ENCODE data around the gene GRIK1. TPM values are rescaled to one million over a fixed set of nuclear protein-coding genes. Genes with fewer than 3 reads are reported as not detected.

GRIK1 gene
- total and polyA plus RNA-seq, 2 experiments from 2014 or later = not detected

DNA sequence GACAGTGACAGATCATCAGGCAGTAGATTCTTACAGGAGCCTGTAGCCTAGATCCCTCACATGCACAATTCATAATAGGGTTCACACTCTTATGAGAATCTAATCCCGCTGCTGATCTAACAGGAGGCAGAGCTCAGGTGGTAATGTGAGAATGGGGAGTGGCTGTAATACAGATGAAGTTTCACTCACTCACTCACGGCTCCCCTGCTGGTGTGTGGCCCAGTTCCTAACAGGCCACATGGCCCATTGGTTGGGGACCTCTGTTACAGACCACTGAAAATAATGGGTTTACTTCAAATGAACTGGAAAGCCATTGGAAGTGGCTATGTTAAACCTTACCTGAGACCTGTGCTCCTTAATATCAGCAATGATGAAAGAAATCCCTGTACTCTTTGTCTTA, 151.0 kb downstream of the GRIK1 start:
- H3F3A ChIP-seq (ENCODE audit: insufficient read depth) = no peaks in the 10 kb centered on the region
- no peaks in the 10 kb centered on the region for H3K4me1 ChIP-seq (ENCODE audit: insufficient read depth)
- no peaks in the 10 kb centered on the region for H4K20me1 ChIP-seq (ENCODE audit: insufficient read depth)
- no peaks in the 10 kb centered on the region for H3K9me2 ChIP-seq (ENCODE audit: insufficient read depth)
- no peak for DNase-seq
- TF ChIP-seq EZH2phosphoT487 (IDR thresholded peaks at IDR 0.05; ENCODE audit: insufficient read depth, low read depth) = no peak
- TF ChIP-seq EZH2 (IDR thresholded peaks at IDR 0.05; ENCODE audit: insufficient read depth, poor library complexity, severe bottlenecking) = no peak
- no peak overlapping the region for H3K4me2 ChIP-seq (ENCODE audit: unreplicated experiment)
- in situ Hi-C loops (cut with MboI) = no loop called here
- no peak overlapping the region for H2AFZ ChIP-seq
- no peak overlapping the region for H3K9ac ChIP-seq
- WGBS, 2 experiments (ENCODE audit: low coverage in 1 of 2, low lambda C conversion rate in 2 of 2, missing lambda C conversion rate in 2 of 2) = 37 to 42% methylated on average over 2 of the region's 2 CpGs
- H3K36me3 ChIP-seq (ENCODE audit: low read depth) = no peaks in the 10 kb centered on the region
- H3K4me3 ChIP-seq = no peak overlapping the region
- no peaks in the 10 kb centered on the region for H3K27me3 ChIP-seq (replicated peaks; ENCODE audit: insufficient read depth)
- no peaks in the 10 kb centered on the region for H3K79me2 ChIP-seq (ENCODE audit: insufficient read depth)
- no peaks in the 10 kb centered on the region for H3K9me3 ChIP-seq (ENCODE audit: low read depth)
- no peak overlapping the region for H3K27ac ChIP-seq

DNA sequence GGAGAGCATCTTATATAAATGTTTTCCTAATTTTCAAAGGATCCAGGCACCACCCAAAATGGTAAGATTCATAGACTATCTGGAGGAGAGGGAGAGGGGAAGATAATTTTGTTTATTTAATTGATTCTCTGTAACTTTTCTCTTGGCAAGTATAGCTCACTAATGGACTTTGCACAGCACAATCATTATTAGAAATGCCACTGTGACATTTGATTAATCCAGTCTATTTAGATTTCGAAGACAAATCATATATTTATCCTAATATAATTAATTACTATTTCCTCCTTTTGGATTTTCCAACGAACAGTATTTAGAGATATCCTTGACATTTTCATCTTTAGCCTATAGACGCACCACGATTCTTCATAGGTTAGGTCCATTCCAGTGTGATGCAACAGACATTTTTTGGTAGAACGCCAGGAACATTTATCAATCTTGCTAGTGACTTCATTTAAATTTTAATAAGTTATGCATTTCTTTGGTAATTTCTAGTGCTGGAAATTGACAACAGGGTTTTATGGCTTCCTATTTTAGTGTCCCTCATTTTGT, 152.4 kb downstream of the GRIK1 start:
- in situ Hi-C loops (cut with MboI) = no loop called here

DNA sequence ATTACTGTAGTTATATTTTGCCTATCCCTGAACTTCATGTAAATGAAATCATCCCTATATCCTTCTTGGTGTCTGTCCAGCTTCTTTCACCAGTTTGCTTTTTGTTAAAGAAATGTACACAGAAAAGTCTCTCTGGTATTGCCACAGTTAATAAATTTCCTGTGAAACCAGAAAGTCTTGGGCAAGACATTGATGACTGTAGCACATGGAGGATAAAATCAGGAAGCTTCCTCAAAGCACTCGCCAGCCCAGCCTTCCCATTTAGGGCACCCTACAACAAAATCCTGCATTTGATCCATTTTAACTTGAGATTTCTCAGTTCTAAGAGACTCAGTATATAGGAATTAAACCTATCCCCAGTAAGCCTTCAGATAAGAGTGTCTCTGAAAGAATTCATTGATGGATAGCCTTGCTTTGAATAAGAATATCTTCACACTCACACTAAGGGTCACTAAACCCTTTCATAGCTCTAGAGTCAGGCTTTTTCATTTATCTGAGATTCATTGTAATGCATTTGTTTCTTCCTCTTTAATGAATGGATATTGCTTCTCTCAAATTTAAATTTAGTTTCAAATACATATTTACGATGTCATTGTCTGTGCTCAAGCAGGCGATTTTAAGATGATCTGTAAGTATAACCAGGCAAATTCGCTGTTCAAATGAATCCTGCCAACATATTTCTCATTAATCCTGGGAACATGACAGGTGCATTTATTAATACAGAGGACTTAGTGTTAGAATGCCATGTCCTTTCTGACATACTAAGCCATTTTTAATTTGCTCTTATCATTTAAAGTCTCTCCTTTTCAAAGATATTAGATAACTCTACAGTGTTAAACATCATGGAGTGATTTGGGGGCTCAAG, 153.1 kb downstream of the GRIK1 start:
- no peaks in the 10 kb centered on the region for H3K79me2 ChIP-seq (ENCODE audit: insufficient read depth)
- no peak for DNase-seq

More for the DNA sequence above, 152.4 kb downstream of the GRIK1 start:
- Histone ChIP-seq H3K27me3 (replicated peaks; ENCODE audit: insufficient read depth) (no peaks in the 10 kb centered on the region), H3K4me1 (ENCODE audit: insufficient read depth) (no peaks in the 10 kb centered on the region), H2AFZ (no peak overlapping the region), H3K4me2 (ENCODE audit: unreplicated experiment) (no peak overlapping the region), H3K36me3 (ENCODE audit: low read depth) (no peaks in the 10 kb centered on the region), H3K9ac (no peak overlapping the region), H3F3A (ENCODE audit: insufficient read depth) (no peaks in the 10 kb centered on the region), H3K79me2 (ENCODE audit: insufficient read depth) (no peaks in the 10 kb centered on the region), H4K20me1 (ENCODE audit: insufficient read depth) (no peaks in the 10 kb centered on the region), H3K9me3 (ENCODE audit: low read depth) (no peaks in the 10 kb centered on the region), H3K9me2 (ENCODE audit: insufficient read depth) (no peaks in the 10 kb centered on the region), H3K4me3 (no peak overlapping the region), H3K27ac (no peak overlapping the region)
- TF ChIP-seq EZH2phosphoT487 (IDR thresholded peaks at IDR 0.05; ENCODE audit: insufficient read depth, low read depth) (no peak), EZH2 (IDR thresholded peaks at IDR 0.05; ENCODE audit: insufficient read depth, poor library complexity, severe bottlenecking) (no peak)
- WGBS, 2 experiments (ENCODE audit: low coverage in 1 of 2, low lambda C conversion rate in 2 of 2, missing lambda C conversion rate in 2 of 2) = 39 to 46% methylated on average over 5 of the region's 5 CpGs
- DNase-seq = no peak

DNA sequence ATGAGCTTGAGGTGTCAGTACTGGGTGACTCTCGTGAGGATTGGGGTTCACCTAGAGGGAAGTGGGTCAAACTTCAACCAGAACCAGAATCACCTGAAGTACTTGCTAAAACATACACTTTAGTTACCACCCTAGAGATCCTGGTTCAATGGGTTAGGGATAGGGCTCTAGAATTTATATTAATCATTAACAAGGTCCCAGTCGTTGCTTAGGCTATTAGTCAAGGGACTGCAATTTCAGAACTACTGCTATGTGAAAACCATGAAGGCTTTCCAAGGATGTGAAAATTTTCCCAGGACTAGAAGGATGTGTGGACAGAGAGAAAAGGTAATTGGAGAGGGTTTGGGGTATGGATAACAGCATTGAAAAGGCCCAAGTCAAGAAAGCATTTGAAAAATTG, 162.6 kb downstream of the GRIK1 start:
- TF ChIP-seq EZH2 (IDR thresholded peaks at IDR 0.05; ENCODE audit: insufficient read depth, poor library complexity, severe bottlenecking) = no peak
- no peak for TF ChIP-seq EZH2phosphoT487 (IDR thresholded peaks at IDR 0.05; ENCODE audit: insufficient read depth, low read depth)
- in situ Hi-C loops (cut with MboI) = no loop called here

More for the DNA sequence above, 153.1 kb downstream of the GRIK1 start:
- H3F3A ChIP-seq (ENCODE audit: insufficient read depth) = no peaks in the 10 kb centered on the region
- no peaks in the 10 kb centered on the region for H3K4me1 ChIP-seq (ENCODE audit: insufficient read depth)
- no peak for TF ChIP-seq EZH2phosphoT487 (IDR thresholded peaks at IDR 0.05; ENCODE audit: insufficient read depth, low read depth)
- TF ChIP-seq EZH2 (IDR thresholded peaks at IDR 0.05; ENCODE audit: insufficient read depth, poor library complexity, severe bottlenecking) = no peak
- H2AFZ ChIP-seq = no peak overlapping the region
- H3K4me3 ChIP-seq = no peak overlapping the region
- no peak overlapping the region for H3K9ac ChIP-seq
- H3K9me3 ChIP-seq (ENCODE audit: low read depth) = no peaks in the 10 kb centered on the region
- H3K27ac ChIP-seq = no peak overlapping the region
- H4K20me1 ChIP-seq (ENCODE audit: insufficient read depth) = no peaks in the 10 kb centered on the region
- H3K4me2 ChIP-seq (ENCODE audit: unreplicated experiment) = no peak overlapping the region
- H3K9me2 ChIP-seq (ENCODE audit: insufficient read depth) = no peaks in the 10 kb centered on the region
- 32 to 36% methylated on average over 4 of the region's 4 CpGs for WGBS, 2 experiments (ENCODE audit: low coverage in 1 of 2, low lambda C conversion rate in 2 of 2, missing lambda C conversion rate in 2 of 2)
- H3K36me3 ChIP-seq (ENCODE audit: low read depth) = no peaks in the 10 kb centered on the region
- in situ Hi-C loops (cut with MboI) = no loop called here
- H3K27me3 ChIP-seq (replicated peaks; ENCODE audit: insufficient read depth) = no peaks in the 10 kb centered on the region

More for the DNA sequence above, 162.6 kb downstream of the GRIK1 start:
- Histone ChIP-seq H3K9me3 (ENCODE audit: low read depth) (no peaks in the 10 kb centered on the region), H3K79me2 (ENCODE audit: insufficient read depth) (no peaks in the 10 kb centered on the region), H3K27me3 (replicated peaks; ENCODE audit: insufficient read depth) (no peaks in the 10 kb centered on the region), H2AFZ (no peak overlapping the region), H3K36me3 (ENCODE audit: low read depth) (no peaks in the 10 kb centered on the region), H3K4me1 (ENCODE audit: insufficient read depth) (no peaks in the 10 kb centered on the region), H3F3A (ENCODE audit: insufficient read depth) (no peaks in the 10 kb centered on the region), H3K4me2 (ENCODE audit: unreplicated experiment) (no peak overlapping the region), H3K4me3 (no peak overlapping the region), H3K9me2 (ENCODE audit: insufficient read depth) (no peaks in the 10 kb centered on the region), H3K27ac (no peak overlapping the region), H3K9ac (no peak overlapping the region), H4K20me1 (ENCODE audit: insufficient read depth) (no peaks in the 10 kb centered on the region)
- no peak for DNase-seq
- WGBS, 2 experiments (ENCODE audit: low coverage in 1 of 2, low lambda C conversion rate in 2 of 2, missing lambda C conversion rate in 2 of 2) = 34 to 48% methylated on average over 2 of the region's 2 CpGs
